M059J (cell line): Measurements from ENCODE around the gene TMEM185A. TPM values are rescaled to one million over a fixed set of nuclear protein-coding genes. Genes with fewer than 3 reads are reported as not detected.
"Not testable (repeated sequence)": the region's sequence is repeated elsewhere in the genome, so short reads cannot be mapped to it uniquely, and the experiment has no call there.

ENCODE experiments used
- DNase-seq: peaks from one replicate; pipeline ENCODE4 v3.0.0-alpha.2; 2012; ENCODE audit warnings: low read depth
- total RNA-seq: library from RNA; depleted of rRNA; stranded (reverse); fragments of >200 nt; shearing (Covaris generic); gene quantifications from 2 replicates; pipeline ENCODE4 v1.2.3, GENCODE V29; 2014

TMEM185A gene
- total RNA-seq, 1 experiment from 2014 or later, result 32.7 TPM

- DNase-seq, result not testable (repeated sequence)
Measured at GRCh38 chrX:149626829-149627228, 4.8 kb downstream of the TMEM185A start.

DNA sequence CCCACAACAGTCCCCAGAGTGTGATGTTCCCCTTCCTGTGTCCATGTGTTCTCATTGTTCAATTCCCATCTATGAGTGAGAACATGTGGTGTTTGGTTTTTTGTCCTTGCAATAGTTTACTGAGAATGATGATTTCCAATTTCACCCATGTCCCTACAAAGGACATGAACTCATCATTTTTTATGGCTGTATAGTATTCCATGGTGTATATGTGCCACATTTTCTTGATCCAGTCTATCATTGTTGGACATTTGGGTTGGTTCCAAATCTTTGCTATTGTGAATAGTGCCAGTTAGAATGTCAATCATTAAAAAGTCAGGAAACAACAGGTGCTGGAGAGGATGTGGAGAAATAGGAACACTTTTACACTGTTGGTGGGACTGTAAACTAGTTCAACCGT, 11.9 kb downstream of the TMEM185A start:
- not testable (repeated sequence) for DNase-seq

GRCh38 chrX:149618871-149619270, 12.7 kb downstream of the TMEM185A start:
- DNase-seq, result no peak

- DNase-seq, result no peak
Measured at GRCh38 chrX:149611623-149612175, 19.9 kb downstream of the TMEM185A start.

GRCh38 chrX:149610511-149610910, 21.1 kb downstream of the TMEM185A start:
- no peak for DNase-seq

DNA sequence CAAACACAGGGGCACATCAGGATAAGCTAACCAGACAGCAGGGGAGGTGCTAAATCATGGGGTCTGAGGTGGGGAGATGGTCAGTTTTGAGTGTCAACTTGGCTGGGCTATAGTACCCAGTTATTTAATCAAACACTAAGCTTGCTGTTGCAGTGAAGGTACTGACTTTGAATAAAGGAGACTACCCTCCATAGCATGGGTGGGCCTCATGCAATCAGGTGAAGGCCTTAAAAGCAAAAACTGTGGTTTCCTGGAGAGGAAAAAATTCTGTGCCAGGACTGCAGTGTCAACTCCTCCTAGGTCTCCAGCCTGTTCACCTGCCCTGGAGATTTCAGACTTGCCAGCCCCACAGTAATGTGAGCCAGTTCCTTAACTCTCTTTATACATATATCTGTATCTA, 23.9 kb downstream of the TMEM185A start:
- no peak for DNase-seq

DNA sequence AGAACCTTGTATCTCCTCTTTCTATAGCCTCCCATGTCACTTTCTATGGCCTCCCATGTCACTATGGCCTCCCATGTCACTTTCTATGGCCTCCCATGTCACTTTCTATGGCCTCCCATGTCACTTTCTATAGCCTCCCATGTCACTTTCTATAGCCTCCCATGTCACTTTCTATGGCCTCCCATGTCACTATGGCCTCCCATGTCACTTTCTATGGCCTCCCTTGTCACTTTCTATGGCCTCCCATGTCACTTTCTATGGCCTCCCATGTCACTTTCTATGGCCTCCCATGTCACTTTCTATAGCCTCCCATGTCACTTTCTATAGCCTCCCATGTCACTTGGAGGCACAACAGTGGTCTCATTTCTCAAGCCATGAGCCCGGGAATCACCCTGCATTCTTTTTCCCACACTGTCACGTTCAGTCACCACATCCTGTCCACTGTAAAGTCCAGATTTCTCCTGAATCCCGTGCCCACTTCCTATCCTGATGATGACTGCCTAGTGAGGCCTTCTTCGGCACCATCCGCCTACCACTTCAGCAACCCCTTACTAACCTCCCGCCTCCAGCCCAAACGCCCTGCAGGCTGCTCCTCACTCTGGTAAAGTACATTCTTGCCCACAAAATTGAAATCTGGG, 26.2 kb downstream of the TMEM185A start:
- peak; percentile 55 for DNase-seq

- DNase-seq, result not testable (repeated sequence)
Measured at GRCh38 chrX:149598603-149599002, 33.0 kb downstream of the TMEM185A start.

DNA sequence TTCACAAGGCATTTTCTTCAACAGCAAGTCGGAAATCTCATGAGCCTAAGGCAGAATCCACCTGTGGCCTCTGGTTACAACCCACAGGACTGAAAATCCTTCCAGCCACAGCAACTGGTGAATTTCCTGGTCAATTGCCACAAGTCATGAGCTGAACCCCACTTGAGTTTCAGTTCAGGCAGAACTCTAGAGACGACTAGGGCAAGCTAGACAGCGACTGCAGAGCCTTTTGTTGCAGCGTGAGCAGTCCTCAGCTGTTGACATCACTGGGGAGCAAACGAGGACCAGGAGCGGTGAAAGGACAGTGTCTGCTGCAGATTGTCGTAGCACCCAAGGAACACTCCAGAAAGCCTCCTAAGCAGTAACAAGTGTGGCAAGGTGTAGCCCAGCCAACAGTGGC, 35.6 kb downstream of the TMEM185A start:
- not testable (repeated sequence) for DNase-seq

DNA sequence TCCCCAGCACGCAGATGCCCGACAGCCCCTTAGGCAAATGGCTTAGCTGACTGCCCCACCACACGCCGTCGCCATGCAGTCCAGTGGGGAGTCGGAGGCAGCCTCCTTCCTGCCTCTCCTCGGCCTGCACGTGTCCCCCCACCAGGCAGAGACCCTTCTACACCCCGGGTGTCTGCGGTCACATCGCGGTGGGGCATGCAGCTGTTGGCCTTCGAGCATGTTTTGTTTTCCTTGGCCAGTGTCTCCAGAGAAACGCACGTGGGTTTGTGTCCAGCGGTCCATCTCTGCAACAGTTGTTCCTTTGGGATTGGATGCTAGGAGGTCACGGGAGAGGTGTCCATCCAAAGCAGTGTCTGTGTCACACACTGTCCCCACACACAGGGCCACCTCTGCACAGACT, 36.4 kb downstream of the TMEM185A start, which contains the start of gene HSFX2:
HSFX2 (minus strand) TSS at position 101 of the 400 bp plus-strand sequence. CDS start 614 bp downstream, outside the sequence.
- not testable (repeated sequence) for DNase-seq

- DNase-seq, result not testable (repeated sequence)
Measured at GRCh38 chrX:149590993-149591392, 40.6 kb downstream of the TMEM185A start.

DNA sequence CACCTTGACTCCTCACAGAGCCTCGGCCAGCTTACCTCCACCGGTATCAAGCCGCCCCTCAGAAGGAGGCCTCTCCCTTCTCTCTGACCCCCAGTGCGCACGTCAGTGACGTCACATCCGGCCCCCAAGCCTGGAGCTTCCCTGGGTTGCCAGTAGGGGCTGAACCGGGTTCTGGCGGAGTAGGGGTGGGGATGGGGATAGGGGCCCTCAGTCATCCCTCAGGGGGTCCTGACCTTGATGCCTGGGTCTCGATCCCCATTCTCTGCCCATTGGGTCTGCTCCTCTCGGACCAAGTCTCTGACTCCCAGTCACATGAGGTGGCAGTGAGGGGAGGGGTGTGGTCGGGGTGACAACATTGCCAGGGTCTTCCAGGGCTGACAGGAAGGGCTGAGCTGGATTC, 44.2 kb downstream of the TMEM185A start, which contains the start of gene MAGEA9B:
MAGEA9B (minus strand) TSS at position 101 of the 400 bp plus-strand sequence. CDS start 4,280 bp downstream, outside the sequence.
- DNase-seq, result not testable (repeated sequence)

GRCh38 chrX:149585631-149586030, 46.0 kb downstream of the TMEM185A start:
- DNase-seq, result not testable (repeated sequence)

DNA sequence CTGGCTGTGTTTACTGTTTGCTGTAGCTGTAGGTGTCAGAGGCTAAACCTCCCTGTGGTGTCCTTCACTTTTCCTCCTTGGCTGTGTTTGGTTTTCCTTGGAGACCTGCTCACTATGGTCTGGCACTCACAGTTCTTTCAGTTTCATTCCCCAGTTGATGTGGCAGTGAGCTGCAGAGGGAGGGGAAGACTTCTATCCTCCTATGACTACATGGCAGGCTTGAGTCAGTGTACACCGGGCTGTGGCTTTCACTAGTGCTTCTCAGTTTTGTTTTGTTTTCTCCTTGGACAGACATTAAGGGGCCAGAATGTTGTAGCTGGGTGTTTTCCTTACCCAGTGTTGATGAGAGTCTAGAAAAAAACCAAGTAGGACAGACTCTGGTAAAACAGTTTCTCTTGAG, 58.1 kb downstream of the TMEM185A start:
- DNase-seq, result not testable (repeated sequence)

- DNase-seq, result peak; percentile 63
Measured at GRCh38 chrX:149572743-149573142, 58.8 kb downstream of the TMEM185A start.

DNA sequence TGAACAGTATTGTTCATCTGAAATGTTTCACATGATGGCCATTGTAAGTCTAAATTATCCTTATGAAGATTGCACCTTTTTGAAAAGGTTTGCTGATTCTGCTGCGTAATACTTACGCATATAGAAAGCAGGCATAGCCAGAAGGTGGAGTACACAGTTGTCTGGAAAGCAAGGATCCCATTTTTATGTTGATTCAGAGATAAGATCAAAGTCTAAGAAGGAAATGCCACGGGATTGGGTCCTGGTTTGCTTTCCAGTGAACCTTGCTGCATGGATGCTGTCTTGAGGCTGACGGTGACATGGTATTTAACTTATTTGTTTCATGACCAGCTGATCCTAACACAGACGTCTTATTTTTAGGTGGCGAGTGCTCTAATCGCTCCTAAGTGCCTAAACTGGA, 59.8 kb downstream of the TMEM185A start:
- no peak for DNase-seq

DNA sequence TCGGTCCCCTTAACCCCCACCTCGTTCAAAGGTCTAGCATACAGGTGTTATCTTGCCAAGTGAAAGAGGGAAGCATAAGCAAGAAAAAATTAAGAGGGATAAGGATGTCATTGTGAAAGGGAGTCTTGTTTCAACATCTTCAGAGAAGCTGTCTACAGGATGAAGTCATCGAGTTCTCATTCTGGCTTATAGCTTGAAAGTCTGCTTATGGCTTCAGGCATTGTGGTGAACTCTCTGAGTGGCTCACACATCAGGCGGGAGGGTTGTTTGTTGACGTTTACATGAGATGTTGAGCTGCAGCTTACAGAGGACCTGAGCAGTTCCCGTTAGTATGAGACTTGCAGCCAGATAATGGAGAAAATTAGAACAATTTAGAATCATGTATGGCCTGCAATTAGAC, 60.9 kb downstream of the TMEM185A start:
- peak; percentile 88 for DNase-seq

DNA sequence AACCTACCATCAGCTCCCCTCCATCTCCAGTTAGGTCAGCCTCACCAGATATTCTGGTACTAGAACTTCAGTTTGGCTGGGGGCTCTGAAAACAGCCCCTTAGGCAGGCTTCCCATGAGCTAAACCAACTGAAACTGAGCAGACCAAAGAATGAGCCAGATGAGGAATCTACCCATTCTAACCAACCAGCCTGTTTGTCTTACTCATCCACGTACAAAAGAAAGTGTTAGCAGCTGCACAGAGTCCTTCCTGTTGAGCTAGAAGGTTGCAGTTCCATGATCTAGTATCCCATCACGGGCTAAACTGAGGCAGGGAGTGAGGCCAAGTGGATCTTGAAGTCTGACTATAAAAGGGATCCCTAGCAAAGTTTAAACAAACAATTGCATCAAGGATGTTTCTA, 61.8 kb downstream of the TMEM185A start:
- no peak for DNase-seq

DNA sequence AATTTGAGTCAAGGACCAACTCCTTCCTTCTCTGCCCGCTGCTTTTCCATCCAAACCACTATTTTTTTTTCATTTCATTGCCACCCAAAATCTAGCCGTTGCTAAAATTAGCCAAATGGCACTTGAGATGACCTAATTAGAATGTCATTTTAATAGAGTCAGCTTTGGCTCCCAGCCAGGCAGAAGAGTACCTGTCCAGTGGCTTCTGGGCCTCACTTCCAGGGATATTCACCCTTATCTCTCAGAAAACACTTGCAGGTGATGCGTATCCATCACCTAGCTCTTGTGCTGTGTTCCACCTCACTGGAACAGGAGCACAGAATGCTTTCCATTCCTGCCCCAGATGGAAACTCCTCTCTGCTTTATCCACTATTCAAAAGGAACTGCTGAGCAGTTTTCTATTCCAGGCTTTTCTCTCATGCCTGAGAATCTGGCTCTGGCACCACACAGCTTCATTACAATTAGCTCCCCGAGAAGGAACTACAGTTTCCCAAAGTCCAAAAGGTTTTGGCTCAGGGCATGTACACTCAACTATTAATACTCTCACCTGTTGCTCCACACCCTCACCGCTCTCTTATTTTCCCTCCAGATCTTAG, 62.8 kb downstream of the TMEM185A start:
- no peak for DNase-seq

DNA sequence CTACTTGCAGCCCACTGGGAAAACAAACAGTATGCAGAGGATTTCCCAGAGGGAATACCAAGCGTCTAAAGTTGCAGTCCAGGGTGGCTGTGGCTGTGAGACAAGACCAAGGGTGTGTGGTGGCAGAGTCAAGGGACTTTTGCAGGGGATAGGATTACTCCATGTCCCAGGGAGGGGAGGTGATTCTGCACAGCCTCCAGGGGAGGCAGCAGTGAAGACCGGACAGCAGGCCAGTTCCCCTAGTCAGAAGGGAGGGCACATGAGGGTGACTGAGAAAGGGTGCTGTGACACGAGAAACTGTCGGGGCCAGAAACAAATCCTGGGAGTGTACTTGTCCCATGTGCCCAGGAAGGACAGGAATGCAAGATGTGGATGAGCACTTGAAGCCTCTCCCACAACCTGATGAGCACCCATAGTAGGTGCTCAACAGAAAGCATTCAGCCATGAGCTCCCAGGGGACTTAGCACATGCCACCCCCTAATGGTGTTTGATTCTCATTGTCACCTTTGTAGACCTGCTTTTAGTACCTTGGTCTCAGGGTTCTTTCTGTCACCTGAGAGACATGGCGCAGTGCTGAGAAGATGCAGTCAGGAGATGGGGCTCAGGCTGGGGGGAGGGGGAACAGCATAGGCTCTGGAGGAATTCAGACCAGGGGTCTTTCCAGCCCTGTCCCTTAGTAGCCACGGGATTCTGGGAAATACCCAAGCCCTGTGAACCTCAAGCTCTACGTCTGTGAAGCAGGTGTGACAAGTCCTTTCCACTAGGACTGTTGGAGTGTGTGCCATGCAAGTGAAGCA, 63.8 kb downstream of the TMEM185A start:
- DNase-seq, result no peak

- DNase-seq, result no peak
Measured at GRCh38 chrX:149563359-149563758, 68.2 kb downstream of the TMEM185A start.

DNA sequence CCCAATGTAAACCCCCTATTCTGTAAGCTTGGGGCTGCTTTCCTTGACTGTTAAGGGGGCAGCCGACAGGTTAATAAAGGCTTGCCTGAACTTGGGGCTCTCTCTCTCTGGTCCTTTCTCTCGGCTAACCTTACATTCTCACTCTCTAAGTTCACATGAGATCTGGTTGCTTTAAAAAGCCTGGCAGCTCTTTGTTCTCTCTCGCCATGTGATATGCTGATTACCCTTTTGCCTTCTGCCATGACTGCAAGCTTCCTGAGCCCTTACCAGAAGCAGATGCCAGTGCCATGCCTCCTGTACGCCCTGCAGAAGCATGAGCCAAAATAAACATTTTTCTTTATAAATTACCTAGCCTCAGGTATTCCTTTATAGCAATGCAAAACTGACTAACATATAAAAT, 76.3 kb downstream of the TMEM185A start:
- not testable (repeated sequence) for DNase-seq
